NCI-H128 (cell line): Measurements from ENCODE around the gene ATPAF1.

Experiments used
- DNase-seq: peaks from one replicate; lab custom pipeline; 2025; ENCODE audit not compliant: unreplicated experiment; lab: John Stamatoyannopoulos, UW

Gene ATPAF1

DNA sequence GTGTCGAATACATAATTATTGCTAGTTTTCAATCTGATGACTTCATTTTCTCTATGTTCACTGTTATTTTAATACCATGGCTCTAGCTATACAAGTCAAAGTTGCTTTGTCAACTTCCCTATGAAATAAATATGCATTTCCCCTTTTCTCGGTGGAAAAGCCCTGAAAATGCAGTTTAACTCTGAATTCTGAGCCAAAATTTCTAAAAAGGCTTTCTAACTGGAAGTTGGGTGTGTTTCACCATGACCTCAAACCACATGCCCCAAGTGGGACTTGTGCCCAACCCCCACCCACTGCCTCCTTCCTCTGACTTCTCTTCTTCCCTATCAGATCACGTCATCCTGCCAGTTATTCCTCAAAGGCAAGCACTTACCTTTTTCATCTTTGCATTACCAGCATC is 73.0 kb downstream of the ATPAF1 start:
- no peak for DNase-seq

DNA sequence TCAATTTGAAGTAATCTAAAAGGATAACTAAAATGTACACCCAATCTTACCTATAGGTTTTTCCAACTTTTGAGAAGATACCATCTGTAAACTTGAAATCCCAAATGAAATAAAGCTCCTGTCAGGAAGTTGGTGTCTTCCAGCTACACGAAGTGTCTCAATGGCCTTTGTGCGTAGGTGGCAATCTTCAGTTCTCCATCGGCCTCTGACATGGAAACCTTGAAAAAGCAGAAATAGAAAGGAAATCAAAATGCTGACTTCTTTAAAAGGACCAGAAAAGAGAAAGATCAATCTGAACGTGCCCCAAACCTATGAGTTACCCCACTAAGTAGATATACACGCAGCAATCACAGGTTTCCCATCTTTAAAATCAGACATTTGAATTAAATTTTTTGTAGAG is 74.1 kb downstream of the ATPAF1 start:
- DNase-seq: no peak

DNA sequence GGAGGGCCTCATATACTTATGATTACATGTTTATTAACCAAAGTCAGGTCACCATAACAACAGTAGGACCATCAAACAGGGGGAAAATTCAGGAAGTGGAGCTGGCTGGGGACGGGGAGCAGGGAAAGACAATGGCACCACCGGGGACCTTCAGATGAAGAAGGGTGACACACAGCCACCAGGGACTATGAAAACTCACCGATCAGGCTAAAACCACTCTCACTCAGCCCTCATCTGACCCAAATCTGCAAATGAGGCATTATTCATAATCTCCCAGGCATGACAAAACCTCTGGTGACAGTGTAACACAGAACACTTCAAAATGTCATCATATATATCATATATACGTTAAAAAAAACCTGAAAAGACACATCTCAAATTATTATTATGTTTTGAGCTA is 75.3 kb downstream of the ATPAF1 start:
- DNase-seq: no peak

DNA sequence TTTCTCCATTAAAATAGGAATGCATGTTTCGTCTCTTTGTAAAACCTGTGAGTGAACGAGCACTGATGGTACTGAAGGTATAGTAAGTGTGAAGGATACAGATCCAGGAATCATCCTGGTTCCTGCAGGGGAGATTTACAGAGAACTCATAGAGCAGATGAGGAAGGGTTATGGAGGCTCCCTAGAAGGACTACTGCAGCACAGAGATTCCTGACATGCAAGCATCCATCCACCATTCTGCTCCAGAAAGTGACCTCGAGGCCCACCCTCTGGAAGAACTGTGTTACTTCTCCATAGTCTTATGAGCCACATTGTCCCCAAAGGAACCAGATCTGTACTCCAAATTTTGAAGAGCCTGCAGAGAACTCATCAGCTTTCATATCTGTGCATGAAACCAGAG is 78.6 kb downstream of the ATPAF1 start:
- DNase-seq: no peak

DNA sequence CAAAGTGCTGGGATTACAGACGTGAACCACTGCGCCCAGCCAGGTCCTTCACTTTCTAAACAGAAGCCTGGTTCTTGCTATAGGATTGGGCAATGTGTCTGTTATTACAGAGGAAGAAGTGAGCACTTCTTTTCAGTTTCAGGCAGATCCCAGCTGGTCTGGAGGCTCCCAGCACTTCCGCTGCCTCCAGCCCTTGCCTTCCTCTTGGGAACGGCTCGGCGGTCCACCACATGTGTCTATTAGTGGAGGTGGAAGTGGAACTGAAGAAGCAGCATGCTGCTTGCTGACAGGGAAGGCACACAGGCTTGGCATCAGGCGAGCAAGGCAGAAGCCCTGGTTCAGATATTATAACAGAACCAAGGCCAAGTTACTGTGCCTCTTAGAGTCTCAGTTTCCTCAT is 81.1 kb downstream of the ATPAF1 start:
- no peak for DNase-seq

DNA sequence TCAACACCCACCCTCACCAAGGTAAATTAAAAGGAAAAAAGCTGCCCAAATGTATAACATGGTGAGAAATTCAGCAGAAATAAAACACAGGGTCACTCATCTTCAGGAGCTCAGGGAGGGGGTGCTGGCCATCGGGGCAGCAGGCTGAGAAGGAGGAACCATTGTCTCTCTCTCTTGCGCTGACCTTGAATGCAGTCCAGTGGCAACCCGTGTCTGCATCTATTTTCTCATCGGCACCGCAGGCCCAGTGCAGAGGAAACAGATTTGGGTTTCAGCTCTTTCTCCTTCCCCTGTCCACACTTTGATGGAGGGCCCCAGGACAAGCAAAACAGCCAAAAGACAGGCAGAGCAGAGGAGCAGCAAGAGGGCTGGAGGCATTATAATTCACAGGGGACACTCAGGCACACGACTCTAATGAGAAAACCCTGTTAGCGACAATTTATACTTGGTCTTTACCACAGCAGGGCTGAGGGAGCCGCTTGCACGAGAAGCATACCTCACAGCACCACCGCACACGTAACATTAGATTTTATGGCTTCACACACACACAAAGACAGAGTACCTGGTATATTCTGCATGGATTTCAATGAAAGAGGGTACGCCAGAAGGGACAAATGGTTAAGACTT is 82.7 kb downstream of the ATPAF1 start:
- DNase-seq: no peak

DNA sequence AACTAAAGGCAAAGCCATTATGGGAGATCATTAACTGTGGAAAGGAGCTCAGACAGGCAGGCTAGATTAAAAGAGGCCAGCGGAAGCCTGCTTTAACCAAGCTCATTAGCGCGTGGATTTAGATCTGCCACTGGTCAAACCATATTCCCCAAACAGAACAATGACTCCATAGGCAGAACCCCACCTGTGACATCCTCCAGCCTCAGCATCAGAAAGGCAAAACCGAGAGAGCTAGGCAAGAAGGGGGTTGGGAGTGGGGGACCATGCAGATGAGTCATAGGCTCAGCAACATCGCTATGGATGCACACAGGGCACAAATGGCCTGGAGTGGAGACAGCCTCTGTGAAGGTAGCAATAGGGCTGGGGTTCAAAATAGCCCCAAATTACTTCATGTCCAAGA is 84.7 kb downstream of the ATPAF1 start:
- no peak for DNase-seq

DNA sequence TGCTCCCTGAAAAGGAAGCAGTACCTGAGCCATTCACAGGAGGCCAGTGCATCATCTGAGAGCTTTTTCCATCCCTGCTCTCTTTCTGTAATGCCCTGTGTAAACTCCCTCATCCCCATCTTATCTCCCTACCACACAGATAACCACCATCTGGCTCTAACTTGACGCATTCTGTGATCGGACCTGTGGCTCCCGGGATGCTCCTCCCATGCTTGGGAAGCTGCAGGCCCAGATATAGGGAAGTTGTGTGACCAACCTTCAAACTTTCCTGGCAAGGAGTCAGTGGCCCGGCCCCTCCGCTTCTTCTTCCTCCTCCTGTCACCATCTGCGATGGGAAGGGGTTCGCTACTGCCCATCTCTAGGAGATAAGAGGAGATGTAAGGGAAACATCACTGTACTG is 85.2 kb downstream of the ATPAF1 start:
- DNase-seq: no peak
